ENCODE results near the gene CCDC18.
"Not testable (repeated sequence)": the region's sequence is repeated elsewhere in the genome, so short reads cannot be mapped to it uniquely, and the experiment has no call there.

CCDC18 gene

GRCh38 chr1:93215322-93215721, 34.8 kb downstream of the CCDC18 start:
- Histone ChIP-seq H2AK5ac (ENCODE audit: low read depth, low read length) (no peak overlapping the region), H3K9ac (ENCODE audit: low read depth, low read length, poor library complexity) (no peak overlapping the region), H3K23ac (ENCODE audit: low read depth, low read length, poor library complexity) (no peak overlapping the region), H3K18ac (ENCODE audit: low read length) (no peak overlapping the region), H3K27ac (replicated peaks; ENCODE audit: low read length) (no peak overlapping the region), H3K4me1 (ENCODE audit: control insufficient read depth in 2 of 2, insufficient read depth in 1 of 2, low read depth in 1 of 2, low read length in 2 of 2) (no peaks in the 10 kb centered on the region), H2BK15ac (ENCODE audit: low read length) (no peak overlapping the region), H3K4ac (ENCODE audit: low read length) (no peak overlapping the region), H3K4me3 (ENCODE audit: low read length in 2 of 2) (no peak overlapping the region), H4K8ac (ENCODE audit: low read depth, low read length) (no peak overlapping the region), H2BK12ac (ENCODE audit: low read length) (no peak overlapping the region), H3K9me3 (replicated peaks in 1 of 2; ENCODE audit: control insufficient read depth in 2 of 2, insufficient read depth in 1 of 2, low read depth in 1 of 2, low read length in 2 of 2) (peaks cover 0 to 11% of the 10 kb centered on the region in 2 donors), H3K79me1 (ENCODE audit: low read depth, low read length) (no peaks in the 10 kb centered on the region), H2BK5ac (ENCODE audit: low read length) (no peak overlapping the region), H3K14ac (ENCODE audit: low read length) (no peak overlapping the region), H2AFZ (ENCODE audit: low read length) (no peak overlapping the region), H3K4me2 (ENCODE audit: insufficient read depth, low read length, poor library complexity, severe bottlenecking) (no peak overlapping the region), H2BK120ac (ENCODE audit: low read depth, low read length) (no peak overlapping the region), H3K36me3 (replicated peaks in 1 of 2; ENCODE audit: control insufficient read depth in 2 of 2, insufficient read depth in 2 of 2, low read length in 2 of 2) (peaks cover 7 to 96% of the 10 kb centered on the region in 2 donors), H3K27me3 (ENCODE audit: control insufficient read depth in 3 of 3, insufficient read depth in 3 of 3, low read depth in 1 of 3, low read length in 3 of 3) (no peaks in the 10 kb centered on the region), H4K91ac (ENCODE audit: low read depth, low read length, poor library complexity) (no peak overlapping the region)
- no peak for DNase-seq (ENCODE audit: low spot score)
- no CpG with 5 or more reads among the region's 2 CpGs for WGBS, 2 donors (ENCODE audit: extremely low coverage in 2 of 2, insufficient read length in 2 of 2, insufficient replicate concordance in 1 of 2)

GRCh38 chr1:93219443-93219842, 38.9 kb downstream of the CCDC18 start:
- DNase-seq (ENCODE audit: low spot score) = no peak

GRCh38 chr1:93220716-93221115, 40.2 kb downstream of the CCDC18 start:
- H2BK15ac ChIP-seq (ENCODE audit: low read length); H3K14ac ChIP-seq (ENCODE audit: low read length); H4K91ac ChIP-seq (ENCODE audit: low read depth, low read length, poor library complexity); H2BK12ac ChIP-seq (ENCODE audit: low read length); H3K4me2 ChIP-seq (ENCODE audit: insufficient read depth, low read length, poor library complexity, severe bottlenecking); H3K9me3 ChIP-seq (replicated peaks in 1 of 2; ENCODE audit: control insufficient read depth in 2 of 2, insufficient read depth in 1 of 2, low read depth in 1 of 2, low read length in 2 of 2); H2BK120ac ChIP-seq (ENCODE audit: low read depth, low read length); H3K23ac ChIP-seq (ENCODE audit: low read depth, low read length, poor library complexity); H3K18ac ChIP-seq (ENCODE audit: low read length); H2AFZ ChIP-seq (ENCODE audit: low read length); H3K4me3 ChIP-seq (ENCODE audit: low read length in 2 of 2); H2BK5ac ChIP-seq (ENCODE audit: low read length); H3K27me3 ChIP-seq (ENCODE audit: control insufficient read depth in 3 of 3, insufficient read depth in 3 of 3, low read depth in 1 of 3, low read length in 3 of 3); H3K27ac ChIP-seq (replicated peaks; ENCODE audit: low read length); H4K8ac ChIP-seq (ENCODE audit: low read depth, low read length); H3K4ac ChIP-seq (ENCODE audit: low read length); H3K9ac ChIP-seq (ENCODE audit: low read depth, low read length, poor library complexity); H3K79me1 ChIP-seq (ENCODE audit: low read depth, low read length); H3K4me1 ChIP-seq (ENCODE audit: control insufficient read depth in 2 of 2, insufficient read depth in 1 of 2, low read depth in 1 of 2, low read length in 2 of 2); DNase-seq (ENCODE audit: low spot score); H2AK5ac ChIP-seq (ENCODE audit: low read depth, low read length): not testable (repeated sequence)
- WGBS, 2 donors (ENCODE audit: extremely low coverage in 2 of 2, insufficient read length in 2 of 2, insufficient replicate concordance in 1 of 2) = no CpG with 5 or more reads among the region's 5 CpGs
- H3K36me3 ChIP-seq (replicated peaks in 1 of 2; ENCODE audit: control insufficient read depth in 2 of 2, insufficient read depth in 2 of 2, low read length in 2 of 2) = peaks cover 6 to 97% of the 10 kb centered on the region in 2 donors

More at GRCh38 chr1:93219443-93219842, 38.9 kb downstream of the CCDC18 start:
- WGBS, 2 donors (ENCODE audit: extremely low coverage in 2 of 2, insufficient read length in 2 of 2, insufficient replicate concordance in 1 of 2) = no CpG with 5 or more reads among the region's 6 CpGs
- no peaks in the 10 kb centered on the region for H3K79me1 ChIP-seq (ENCODE audit: low read depth, low read length)
- no peaks in the 10 kb centered on the region for H3K4me1 ChIP-seq (ENCODE audit: control insufficient read depth in 2 of 2, insufficient read depth in 1 of 2, low read depth in 1 of 2, low read length in 2 of 2)
- no peak overlapping the region for H4K91ac ChIP-seq (ENCODE audit: low read depth, low read length, poor library complexity)
- H3K36me3 ChIP-seq (replicated peaks in 1 of 2; ENCODE audit: control insufficient read depth in 2 of 2, insufficient read depth in 2 of 2, low read length in 2 of 2) = peaks cover 6 to 97% of the 10 kb centered on the region in 2 donors
- H4K8ac ChIP-seq (ENCODE audit: low read depth, low read length) = no peak overlapping the region
- no peak overlapping the region for H2BK5ac ChIP-seq (ENCODE audit: low read length)
- no peak overlapping the region for H3K9ac ChIP-seq (ENCODE audit: low read depth, low read length, poor library complexity)
- H3K14ac ChIP-seq (ENCODE audit: low read length) = no peak overlapping the region
- no peak overlapping the region for H2AK5ac ChIP-seq (ENCODE audit: low read depth, low read length)
- H2AFZ ChIP-seq (ENCODE audit: low read length) = no peak overlapping the region
- H3K4me2 ChIP-seq (ENCODE audit: insufficient read depth, low read length, poor library complexity, severe bottlenecking) = no peak overlapping the region
- H3K23ac ChIP-seq (ENCODE audit: low read depth, low read length, poor library complexity) = no peak overlapping the region
- no peak overlapping the region for H3K18ac ChIP-seq (ENCODE audit: low read length)
- no peak overlapping the region for H3K4me3 ChIP-seq (ENCODE audit: low read length in 2 of 2)
- H2BK12ac ChIP-seq (ENCODE audit: low read length) = no peak overlapping the region
- H3K27me3 ChIP-seq (ENCODE audit: control insufficient read depth in 3 of 3, insufficient read depth in 3 of 3, low read depth in 1 of 3, low read length in 3 of 3) = no peaks in the 10 kb centered on the region
- no peak overlapping the region for H3K4ac ChIP-seq (ENCODE audit: low read length)
- peaks cover 0 to 9% of the 10 kb centered on the region in 2 donors for H3K9me3 ChIP-seq (replicated peaks in 1 of 2; ENCODE audit: control insufficient read depth in 2 of 2, insufficient read depth in 1 of 2, low read depth in 1 of 2, low read length in 2 of 2)
- no peak overlapping the region for H2BK15ac ChIP-seq (ENCODE audit: low read length)
- H2BK120ac ChIP-seq (ENCODE audit: low read depth, low read length) = no peak overlapping the region
- H3K27ac ChIP-seq (replicated peaks; ENCODE audit: low read length) = no peak overlapping the region

- Histone ChIP-seq H2AFZ (ENCODE audit: low read length) (no peak overlapping the region), H4K8ac (ENCODE audit: low read depth, low read length) (no peak overlapping the region), H3K4ac (ENCODE audit: low read length) (no peak overlapping the region), H4K91ac (ENCODE audit: low read depth, low read length, poor library complexity) (no peak overlapping the region), H3K79me1 (ENCODE audit: low read depth, low read length) (no peaks in the 10 kb centered on the region), H3K36me3 (replicated peaks in 1 of 2; ENCODE audit: control insufficient read depth in 2 of 2, insufficient read depth in 2 of 2, low read length in 2 of 2) (peaks cover 6 to 98% of the 10 kb centered on the region in 2 donors), H2BK15ac (ENCODE audit: low read length) (no peak overlapping the region), H3K14ac (ENCODE audit: low read length) (no peak overlapping the region), H2BK5ac (ENCODE audit: low read length) (no peak overlapping the region), H3K9ac (ENCODE audit: low read depth, low read length, poor library complexity) (no peak overlapping the region), H3K18ac (ENCODE audit: low read length) (no peak overlapping the region), H2BK12ac (ENCODE audit: low read length) (no peak overlapping the region), H3K23ac (ENCODE audit: low read depth, low read length, poor library complexity) (no peak overlapping the region), H3K4me2 (ENCODE audit: insufficient read depth, low read length, poor library complexity, severe bottlenecking) (no peak overlapping the region), H3K9me3 (replicated peaks in 1 of 2; ENCODE audit: control insufficient read depth in 2 of 2, insufficient read depth in 1 of 2, low read depth in 1 of 2, low read length in 2 of 2) (peaks cover 0 to 9% of the 10 kb centered on the region in 2 donors), H3K27me3 (ENCODE audit: control insufficient read depth in 3 of 3, insufficient read depth in 3 of 3, low read depth in 1 of 3, low read length in 3 of 3) (no peaks in the 10 kb centered on the region), H2BK120ac (ENCODE audit: low read depth, low read length) (no peak overlapping the region), H2AK5ac (ENCODE audit: low read depth, low read length) (no peak overlapping the region), H3K27ac (replicated peaks; ENCODE audit: low read length) (no peak overlapping the region), H3K4me3 (ENCODE audit: low read length in 2 of 2) (no peak overlapping the region), H3K4me1 (ENCODE audit: control insufficient read depth in 2 of 2, insufficient read depth in 1 of 2, low read depth in 1 of 2, low read length in 2 of 2) (no peaks in the 10 kb centered on the region)
- no CpG with 5 or more reads among the region's 3 CpGs for WGBS, 2 donors (ENCODE audit: extremely low coverage in 2 of 2, insufficient read length in 2 of 2, insufficient replicate concordance in 1 of 2)
- DNase-seq (ENCODE audit: low spot score) = no peak
These were observed 41.4 kb downstream of the CCDC18 start for GRCh38 chr1:93221913-93222312.
